NOMO-1 treated with DMSO at 0.1 percent for 48 hours (cell line): ENCODE results near the gene PXMP4.
A peak's percentile ranks its signal among the peaks of the same experiment; 100 is the strongest.

Experiments used
- DNase-seq: peaks from one replicate; lab custom pipeline; 2025; ENCODE audit not compliant: unreplicated experiment; lab: John Stamatoyannopoulos, UW

Gene PXMP4

GRCh38 chr20:33732166-33732970, 12.3 kb upstream of the PXMP4 start:
- DNase-seq = peak; percentile 91

- peak; percentile 91 for DNase-seq
These were observed 11.6 kb upstream of the PXMP4 start, which contains the start of gene ZNF341 for GRCh38 chr20:33731693-33732165. Gene ZNF341 (plus strand): TSS chr20:33731996. CDS start chr20:33732022, 26 bp downstream.

- DNase-seq = no peak
These were observed 11.0 kb upstream of the PXMP4 start for GRCh38 chr20:33730946-33731692.

- no peak for DNase-seq
These were observed 9.0 kb upstream of the PXMP4 start for GRCh38 chr20:33729101-33729500.

GRCh38 chr20:33728463-33728862, 8.4 kb upstream of the PXMP4 start:
- DNase-seq = no peak

- DNase-seq = no peak
These were observed 7.7 kb upstream of the PXMP4 start for GRCh38 chr20:33727806-33728205.

GRCh38 chr20:33727115-33727479, 7.0 kb upstream of the PXMP4 start:
- no peak for DNase-seq

- DNase-seq = no peak
These were observed 5.6 kb upstream of the PXMP4 start for GRCh38 chr20:33725607-33726264.

GRCh38 chr20:33724439-33725094, 4.5 kb upstream of the PXMP4 start:
- no peak for DNase-seq

GRCh38 chr20:33721391-33722140, 1.5 kb upstream of the PXMP4 start:
- no peak for DNase-seq

- no peak for DNase-seq
These were observed 677 bp downstream of the PXMP4 start for GRCh38 chr20:33719277-33719988.

- DNase-seq = no peak
These were observed 3.6 kb downstream of the PXMP4 start for GRCh38 chr20:33716498-33716897.

GRCh38 chr20:33713865-33714367, 6.2 kb downstream of the PXMP4 start:
- DNase-seq = no peak

- DNase-seq = no peak
These were observed 8.7 kb downstream of the PXMP4 start for GRCh38 chr20:33711446-33711738.

- DNase-seq = no peak
These were observed 9.2 kb downstream of the PXMP4 start for GRCh38 chr20:33710681-33711445.

GRCh38 chr20:33709905-33710541, 10.1 kb downstream of the PXMP4 start:
- DNase-seq = no peak

GRCh38 chr20:33709398-33709797, 10.7 kb downstream of the PXMP4 start:
- DNase-seq = no peak

GRCh38 chr20:33707668-33708067, 12.4 kb downstream of the PXMP4 start:
- DNase-seq = no peak
